ENCODE measurements around the gene GLT8D2.

The GLT8D2 gene

DNA sequence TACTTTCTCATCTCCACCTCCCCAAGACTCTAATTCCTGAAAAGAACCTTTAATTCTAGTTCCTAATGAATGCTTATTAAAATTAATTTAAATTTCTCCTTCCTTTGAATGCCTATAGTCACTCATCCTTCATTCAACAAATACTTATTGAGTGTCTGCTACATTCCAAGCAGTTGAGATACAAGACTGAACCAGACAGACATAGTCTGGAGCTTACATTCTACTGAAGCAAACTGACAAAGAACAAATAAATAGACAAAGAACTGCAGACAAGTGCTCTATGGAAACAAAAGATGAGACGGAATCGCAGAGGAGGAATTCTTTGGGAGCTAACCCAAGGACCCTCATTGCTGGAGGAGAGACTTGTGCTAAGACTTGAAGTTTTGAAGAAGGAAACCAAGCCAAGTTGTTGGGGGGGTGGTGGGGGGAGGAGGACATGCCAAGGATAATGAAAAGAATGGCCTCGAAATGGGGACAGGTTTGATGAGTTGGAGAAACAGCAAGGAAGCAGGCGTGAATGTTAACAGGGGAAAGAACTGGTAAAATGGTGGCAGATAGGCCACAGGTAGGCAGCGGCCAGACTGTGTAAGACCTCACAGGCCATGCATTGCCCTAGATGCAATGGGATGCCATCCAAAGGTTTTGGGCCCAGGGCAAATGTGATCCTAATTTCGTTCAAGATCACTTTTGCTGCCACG, 94.0 kb downstream of the GLT8D2 start:
- no peak for DNase-seq

DNA sequence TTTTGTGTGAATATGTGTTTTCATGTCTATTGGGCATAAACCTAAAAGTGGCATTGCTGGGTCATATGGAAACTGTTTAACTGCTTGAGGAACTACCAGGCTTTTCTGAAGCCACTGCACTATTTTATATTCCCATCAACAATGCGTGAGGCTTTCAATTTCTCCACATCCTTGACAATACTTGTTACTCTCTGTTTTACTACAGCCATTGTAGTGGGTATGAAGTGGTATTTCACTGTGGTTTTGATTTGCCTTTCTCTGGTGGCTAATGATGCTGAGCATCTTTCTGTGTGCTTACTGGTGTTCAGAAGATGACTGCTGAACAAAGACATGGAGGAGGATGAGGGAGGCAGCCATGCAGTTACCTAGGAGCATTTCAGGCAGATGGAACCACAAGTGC, 97.5 kb downstream of the GLT8D2 start:
- DNase-seq, result no peak

DNA sequence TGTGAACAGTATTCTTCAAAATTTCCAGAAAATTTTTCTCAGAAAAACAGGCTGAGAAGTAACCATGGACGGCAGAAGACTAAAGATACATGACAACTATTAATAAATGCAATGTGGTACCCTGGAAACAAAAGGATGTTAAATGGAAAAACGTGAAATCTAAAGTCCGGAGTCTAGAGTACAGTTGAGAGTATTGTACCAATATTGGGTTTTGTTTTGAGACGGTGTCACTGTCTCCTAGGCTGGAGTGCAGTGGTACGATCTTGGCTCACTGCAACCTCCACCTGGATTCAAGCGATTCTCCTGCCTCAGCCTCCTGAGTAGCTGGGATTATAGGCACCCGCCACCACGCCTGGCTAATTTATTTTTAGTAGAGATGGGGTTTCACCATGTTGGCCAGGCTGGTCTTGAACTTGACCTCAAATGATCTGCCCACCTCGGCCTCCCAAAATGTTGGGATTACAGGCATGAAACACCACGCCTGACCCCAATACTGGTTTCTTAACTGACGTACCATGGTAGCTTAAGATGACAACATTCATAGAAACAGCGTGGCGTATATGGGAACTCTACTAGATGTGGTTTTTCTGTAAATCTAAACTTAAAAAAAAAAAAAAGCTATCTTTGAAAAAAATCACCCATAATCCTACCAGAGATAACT, 101.1 kb downstream of the GLT8D2 start:
- DNase-seq, result no peak

DNA sequence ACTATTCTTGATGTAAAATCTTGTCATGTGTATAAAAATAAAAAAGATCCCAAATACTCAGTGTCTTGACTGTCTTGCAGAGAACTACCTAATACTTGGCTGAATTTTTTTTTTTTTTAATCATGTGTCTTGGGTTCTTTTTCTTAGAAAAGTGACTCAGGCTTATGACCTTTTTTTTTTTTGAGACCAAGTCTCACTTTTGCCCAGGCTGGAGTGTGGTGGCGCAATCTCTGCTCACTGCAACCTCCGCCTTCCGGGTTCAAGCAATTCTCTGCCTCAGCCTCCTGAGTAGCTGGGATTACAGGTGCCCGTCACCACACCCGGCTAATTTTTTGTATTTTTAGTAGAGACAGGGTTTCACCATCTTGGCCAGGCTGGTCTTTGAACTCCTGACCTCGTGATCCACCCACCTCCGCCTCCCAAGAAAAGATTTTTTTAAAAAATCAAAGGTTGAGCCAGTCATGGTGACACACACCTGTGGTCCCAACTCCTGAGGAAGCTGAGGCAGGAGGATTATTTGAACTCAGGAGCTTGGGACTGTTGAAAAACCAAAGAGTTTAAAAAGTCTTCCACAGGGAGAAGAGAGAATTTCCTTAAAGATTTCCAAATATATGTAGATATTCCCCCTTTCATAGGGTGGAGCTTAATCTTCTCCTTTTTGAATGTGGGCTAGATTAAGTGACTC, 102.0 kb downstream of the GLT8D2 start:
- DNase-seq, result no peak

DNA sequence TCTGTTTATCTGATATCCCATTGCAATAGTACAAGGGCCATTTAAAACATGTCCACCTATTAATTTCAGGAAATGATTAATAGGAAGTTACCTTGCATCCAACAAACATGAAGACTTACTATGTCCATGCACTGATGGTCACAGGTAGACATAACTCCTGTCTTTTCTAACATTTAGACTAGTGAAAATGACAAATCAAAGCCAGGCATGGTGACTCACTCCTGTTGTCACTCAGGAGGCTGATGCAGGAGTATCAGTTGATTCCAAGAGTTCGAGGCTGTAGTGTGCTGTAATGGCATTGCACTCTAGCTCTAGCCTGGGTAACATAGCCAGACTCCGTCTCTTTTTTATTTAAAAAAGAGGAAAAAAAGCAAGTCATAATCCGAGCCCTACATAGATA, 105.0 kb downstream of the GLT8D2 start:
- no peak for DNase-seq
